ENCODE data around the gene LY6G6C.
"Not testable (repeated sequence)": the region's sequence is repeated elsewhere in the genome, so short reads cannot be mapped to it uniquely, and the experiment has no call there.

LY6G6C gene

GRCh38 chr6:31725502-31726350, 4.2 kb upstream of the LY6G6C start:
- DNase-seq, result no peak

GRCh38 chr6:31723980-31724691, 2.6 kb upstream of the LY6G6C start:
- DNase-seq, result no peak

GRCh38 chr6:31723245-31723979, 1.9 kb upstream of the LY6G6C start, which contains the start of gene MPIG6B:
Gene MPIG6B (plus strand): TSS chr6:31723373. CDS start chr6:31723384, 11 bp downstream.
- DNase-seq, result no peak

GRCh38 chr6:31722173-31722572, 627 bp upstream of the LY6G6C start:
- DNase-seq, result no peak

GRCh38 chr6:31720196-31720770, 1.3 kb downstream of the LY6G6C start:
- no peak for DNase-seq

GRCh38 chr6:31719001-31719400, 2.5 kb downstream of the LY6G6C start:
- DNase-seq, result no peak

GRCh38 chr6:31718265-31718664, 3.3 kb downstream of the LY6G6C start:
- DNase-seq, result no peak

GRCh38 chr6:31717499-31718222, 3.9 kb downstream of the LY6G6C start:
- no peak for DNase-seq

GRCh38 chr6:31715022-31715958, 6.3 kb downstream of the LY6G6C start, which contains the start of gene LY6G6D:
Gene LY6G6D (plus strand): TSS chr6:31715348. CDS start chr6:31715356, 8 bp downstream.
- DNase-seq, result no peak

GRCh38 chr6:31713991-31714684, 7.4 kb downstream of the LY6G6C start:
- no peak for DNase-seq

GRCh38 chr6:31713465-31713864, 8.1 kb downstream of the LY6G6C start:
- DNase-seq, result no peak

GRCh38 chr6:31712296-31712695, 9.2 kb downstream of the LY6G6C start:
- no peak for DNase-seq

GRCh38 chr6:31711233-31711632, 10.3 kb downstream of the LY6G6C start:
- no peak for DNase-seq

- DNase-seq, result peak; percentile 16
Observed at GRCh38 chr6:31710523-31711219, 10.9 kb downstream of the LY6G6C start.

- DNase-seq, result not testable (repeated sequence)
Observed at GRCh38 chr6:31709157-31709556, 12.4 kb downstream of the LY6G6C start.

- DNase-seq, result no peak
Observed at GRCh38 chr6:31708224-31708623, 13.3 kb downstream of the LY6G6C start.

GRCh38 chr6:31707701-31708100, 13.8 kb downstream of the LY6G6C start:
- DNase-seq, result no peak

GRCh38 chr6:31706599-31706998, 14.9 kb downstream of the LY6G6C start, which contains the start of gene LY6G6F:
Gene LY6G6F (plus strand): TSS chr6:31706866. CDS start chr6:31706907, 41 bp downstream.
- no peak for DNase-seq

- no peak for DNase-seq
Observed at GRCh38 chr6:31705931-31706330, 15.6 kb downstream of the LY6G6C start.
